ENCODE data around the gene ST6GALNAC6. TPM values are rescaled to one million over a fixed set of nuclear protein-coding genes. Genes with fewer than 3 reads are reported as not detected.
"Not testable (repeated sequence)": the region's sequence is repeated elsewhere in the genome, so short reads cannot be mapped to it uniquely, and the experiment has no call there.

The ST6GALNAC6 gene
- total and polyA plus RNA-seq, 5 experiments from 2014 or later: 29.8 to 110 (median 42.8) TPM

DNA sequence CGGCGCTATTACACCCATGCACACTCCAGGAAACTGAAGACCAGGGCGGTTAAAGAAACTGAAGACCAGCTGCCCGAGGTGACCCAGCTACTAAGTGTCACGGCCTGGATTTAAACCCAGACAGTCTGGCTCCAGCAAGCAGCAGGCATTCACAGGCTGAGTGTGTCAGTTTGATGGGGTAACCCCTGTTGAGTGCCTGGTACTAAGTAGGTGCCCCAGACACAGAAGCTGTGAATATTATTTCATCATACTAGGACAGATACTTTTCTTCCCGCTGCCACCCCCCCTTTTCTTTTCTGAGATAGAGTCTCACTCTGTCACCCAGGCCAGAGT, 52.3 kb downstream of the ST6GALNAC6 start:
- H3K27ac Mint-ChIP-seq: peak overlapping the region in 1 of 10 donors; percentile 47
- H3K27me3 Mint-ChIP-seq: no peaks in the 10 kb centered on the region
- H3K4me3 Mint-ChIP-seq: no peak overlapping the region
- H3K36me3 Mint-ChIP-seq: peaks cover 11 to 21% (median 19%) of the 10 kb centered on the region in 3 donors
- peaks cover 2 to 8% (median 3%) of the 10 kb centered on the region in 4 donors for H3K4me1 Mint-ChIP-seq
- ATAC-seq (no peak), DNase-seq (no peak)
- POLR2A ChIA-PET: no interaction called here
- peaks cover 2 to 26% (median 14%) of the 10 kb centered on the region in 9 donors for H3K9me3 Mint-ChIP-seq

DNA sequence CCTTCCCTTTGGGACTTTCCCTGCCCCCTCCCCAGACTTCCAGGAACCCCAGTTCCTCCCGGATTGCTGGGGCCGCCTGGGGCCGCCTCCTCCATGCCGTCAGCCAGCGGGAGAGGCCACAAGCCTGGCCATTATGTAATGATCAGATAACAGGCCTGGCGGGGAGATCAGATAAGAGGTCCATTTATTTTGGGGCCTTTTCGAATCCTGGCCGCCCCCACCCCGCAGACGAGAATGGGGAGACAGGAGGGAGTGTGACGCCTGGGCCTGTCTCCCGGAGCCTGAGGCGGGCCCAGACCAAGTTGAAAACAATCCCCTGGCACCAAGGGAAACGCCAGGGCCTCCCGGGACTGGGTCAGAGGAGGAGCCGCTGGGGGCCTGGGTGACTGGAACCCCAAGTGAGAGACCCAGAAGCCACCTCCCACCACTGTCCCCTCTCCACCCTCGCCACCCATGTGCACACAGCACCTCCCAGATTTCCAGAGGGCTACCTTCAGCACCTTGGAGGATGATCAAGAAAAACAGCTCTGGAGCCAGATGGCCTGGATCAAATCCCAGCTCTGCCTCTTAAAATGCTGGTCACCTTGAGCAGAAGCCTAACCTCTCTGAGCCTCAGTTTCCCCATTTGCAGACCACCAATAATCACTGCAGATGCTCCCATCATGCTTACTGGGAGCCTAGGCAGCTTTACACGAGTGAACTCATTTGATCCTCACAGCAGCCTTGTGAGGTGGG, 52.8 kb downstream of the ST6GALNAC6 start:
- POLR2A ChIA-PET: no interaction called here
- H3K27ac Mint-ChIP-seq: peak overlapping the region in 1 of 10 donors; percentile 47
- ATAC-seq (no peak), DNase-seq (no peak)
- H3K9me3 Mint-ChIP-seq: peaks cover 2 to 26% (median 14%) of the 10 kb centered on the region in 9 donors
- H3K27me3 Mint-ChIP-seq: no peaks in the 10 kb centered on the region
- no peak overlapping the region for H3K4me3 Mint-ChIP-seq
- H3K4me1 Mint-ChIP-seq: peaks cover 0 to 3% (median under 1%) of the 10 kb centered on the region in 4 donors
- H3K36me3 Mint-ChIP-seq: peaks cover 11 to 23% (median 21%) of the 10 kb centered on the region in 3 donors

DNA sequence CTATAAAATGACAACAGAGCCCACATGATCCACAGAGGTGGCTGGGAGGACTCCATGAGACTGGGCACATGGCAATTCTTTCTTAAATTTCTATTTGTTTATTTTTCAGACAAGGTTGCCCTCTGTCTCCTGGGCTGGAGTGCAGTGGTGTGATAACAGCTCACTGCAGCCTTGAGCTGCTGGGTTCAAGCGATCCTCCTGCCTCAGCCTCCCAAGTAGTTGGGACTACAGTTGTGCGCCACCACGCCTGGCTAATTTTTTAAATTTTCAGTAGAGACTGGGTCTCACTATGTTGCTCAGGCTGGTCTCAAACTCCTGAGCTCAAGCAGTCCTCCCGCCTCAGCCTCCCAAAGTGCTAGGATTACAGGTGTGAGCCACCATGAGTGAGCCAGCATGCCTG, 53.8 kb downstream of the ST6GALNAC6 start:
- H3K4me1 Mint-ChIP-seq, DNase-seq, ATAC-seq, H3K4me3 Mint-ChIP-seq, H3K27ac Mint-ChIP-seq, H3K27me3 Mint-ChIP-seq: not testable (repeated sequence)
- Mint-ChIP-seq H3K36me3 (peaks cover 11 to 28% (median 20%) of the 10 kb centered on the region in 3 donors), H3K9me3 (peaks cover 2 to 24% (median 13%) of the 10 kb centered on the region in 9 donors)
- POLR2A ChIA-PET: interaction anchor here (1.5 kb wide), 1 partner anchor 13 kb away, joined by 3 read pairs; no protein-coding TSS in a partner anchor

DNA sequence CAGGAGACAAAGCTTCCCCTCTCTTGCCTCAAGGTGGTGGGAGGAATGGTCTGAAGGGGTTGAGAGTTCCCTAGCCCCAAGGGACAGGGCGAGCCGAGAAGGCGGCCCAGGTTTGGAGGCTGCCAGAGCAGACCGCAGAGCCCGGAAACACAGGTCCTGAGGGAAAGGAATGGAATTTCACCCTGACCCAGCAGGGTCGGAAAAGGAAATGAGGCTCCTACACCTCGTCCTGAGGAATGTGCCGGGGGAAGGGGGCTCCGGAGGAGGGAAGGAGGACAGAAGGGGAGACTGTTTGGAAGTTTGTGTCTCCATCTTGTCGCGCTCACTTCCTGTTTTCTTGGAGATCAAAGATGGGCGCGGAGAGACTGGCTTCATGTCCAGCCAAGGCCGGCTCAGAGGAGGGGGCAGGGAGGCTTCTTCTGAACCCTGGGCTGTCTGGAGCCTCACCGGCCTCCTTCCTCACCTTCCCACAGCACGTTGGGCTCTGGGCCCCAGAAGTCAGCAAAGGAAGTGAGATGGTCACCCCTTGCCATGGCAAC, 54.5 kb downstream of the ST6GALNAC6 start:
- Mint-ChIP-seq H3K36me3 (peaks cover 11 to 24% (median 16%) of the 10 kb centered on the region in 3 donors), H3K4me1 (peaks cover 0 to 3% (median under 1%) of the 10 kb centered on the region in 4 donors), H3K4me3 (no peak overlapping the region), H3K9me3 (peaks cover 0 to 18% (median 12%) of the 10 kb centered on the region in 9 donors), H3K27ac (no peak overlapping the region), H3K27me3 (no peaks in the 10 kb centered on the region)
- DNase-seq (no peak), ATAC-seq (no peak)
- POLR2A ChIA-PET: interaction anchor here (0.5 to 1.5 kb wide), 2 partner anchors 14 to 25 kb away, joined by 3 to 5 read pairs; no protein-coding TSS in a partner anchor

DNA sequence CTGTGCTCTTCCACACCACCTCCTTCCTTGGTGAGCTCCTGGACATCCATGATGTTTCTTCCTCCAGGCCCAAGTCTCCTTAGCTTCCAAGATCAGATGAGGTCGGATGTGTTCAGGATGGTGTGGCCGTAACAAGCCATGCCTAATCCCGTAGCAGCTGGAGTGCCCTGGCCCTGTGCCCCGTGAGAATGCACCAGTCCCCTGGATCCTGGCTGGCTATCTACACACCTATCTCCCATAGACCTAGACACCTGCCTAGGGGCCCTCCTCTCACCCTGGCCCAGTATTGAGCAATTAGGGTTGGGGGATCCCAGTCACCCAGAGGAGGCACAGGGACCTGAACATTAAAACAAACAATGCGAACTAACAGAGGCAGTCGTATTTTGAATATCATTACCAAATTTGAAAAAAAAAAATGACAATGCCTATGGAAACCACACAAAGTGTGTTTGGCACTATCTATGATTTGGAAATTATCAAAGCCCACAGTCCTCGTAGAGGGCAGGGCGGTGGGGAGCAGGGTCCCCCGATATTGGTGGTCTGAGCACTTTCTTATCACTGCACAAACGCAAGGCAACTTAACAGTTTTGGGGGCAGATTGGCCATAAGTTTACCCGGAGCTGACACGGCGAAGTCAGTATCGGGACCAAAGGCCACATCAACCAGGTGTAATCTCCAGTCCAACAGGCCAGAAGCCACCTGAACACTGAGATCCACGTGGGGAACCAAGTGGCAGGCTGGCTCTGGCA, 58.1 kb downstream of the ST6GALNAC6 start:
- Mint-ChIP-seq H3K27me3 (no peaks in the 10 kb centered on the region), H3K4me3 (no peak overlapping the region), H3K27ac (peak overlapping the region in 2 of 10 donors; percentile 6 to 53), H3K36me3 (peaks cover 0 to 14% (median 0%) of the 10 kb centered on the region in 3 donors), H3K9me3 (no peaks in the 10 kb centered on the region), H3K4me1 (peaks cover 0 to 4% (median 2%) of the 10 kb centered on the region in 4 donors)
- DNase-seq: no peak
- ATAC-seq: no peak
- POLR2A ChIA-PET: no interaction called here

DNA sequence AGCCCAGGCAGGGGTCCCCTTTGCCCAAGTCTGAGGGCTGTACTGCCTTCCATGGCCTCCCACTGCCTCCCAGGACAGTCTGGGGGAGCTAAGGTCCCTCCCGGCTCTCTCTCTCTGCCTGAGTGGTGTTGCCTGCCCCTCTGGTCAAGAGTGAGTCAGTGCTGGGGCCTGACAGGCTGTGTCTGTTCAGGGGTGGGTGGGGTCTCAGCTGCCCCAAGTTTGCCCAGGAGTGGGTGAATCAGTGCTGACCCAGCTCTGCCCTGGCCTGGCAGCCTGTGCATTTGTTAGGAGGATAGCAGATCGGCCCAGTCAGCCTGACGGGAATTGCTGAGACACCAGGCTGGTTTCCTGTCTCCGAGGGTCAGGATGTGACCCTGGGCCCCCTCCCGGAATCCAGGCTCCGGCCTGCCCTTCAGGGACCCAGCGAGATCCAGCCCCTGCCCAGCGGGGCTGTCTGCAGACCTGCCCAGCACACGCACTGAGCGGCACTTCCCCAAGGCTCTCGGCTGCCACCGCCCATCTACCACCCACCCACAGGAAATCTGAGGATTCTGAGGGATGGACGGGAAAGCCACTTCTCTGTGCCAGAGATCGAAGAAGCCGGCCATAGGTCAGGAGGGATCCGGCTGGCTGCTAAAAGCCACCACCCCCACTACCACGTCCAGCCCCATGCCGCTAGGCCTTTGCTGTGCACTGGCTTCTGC, 60.9 kb downstream of the ST6GALNAC6 start:
- Mint-ChIP-seq H3K27me3 (no peaks in the 10 kb centered on the region), H3K27ac (peak overlapping the region in 1 of 10 donors; percentile 63), H3K4me3 (no peak overlapping the region), H3K9me3 (no peaks in the 10 kb centered on the region), H3K4me1 (peaks cover 0 to 11% (median 4%) of the 10 kb centered on the region in 4 donors), H3K36me3 (peaks cover 0 to 14% (median 0%) of the 10 kb centered on the region in 3 donors)
- POLR2A ChIA-PET: no interaction called here
- ATAC-seq (no peak), DNase-seq (no peak)

DNA sequence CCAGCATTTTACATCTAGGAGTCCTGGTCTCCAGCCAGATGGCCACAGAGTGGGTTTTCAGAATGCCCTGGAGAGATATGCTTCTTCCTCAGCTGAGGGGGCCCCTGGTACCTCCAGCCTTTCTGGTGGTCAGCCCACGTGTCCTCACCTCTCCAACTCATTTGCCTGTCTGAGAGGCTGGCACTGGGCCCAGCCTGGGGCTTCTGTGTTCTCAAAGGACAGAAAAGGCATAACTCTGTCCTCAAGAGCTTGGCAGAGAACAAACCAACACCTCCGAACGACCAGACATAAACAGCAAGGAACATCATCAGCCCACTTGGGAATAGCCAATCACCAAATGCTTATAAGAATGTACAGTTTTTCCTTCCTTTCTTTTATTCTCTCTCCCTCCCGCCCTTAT, 62.1 kb downstream of the ST6GALNAC6 start:
- DNase-seq (no peak), ATAC-seq (no peak)
- POLR2A ChIA-PET: interaction anchor here (0.8 kb wide), 1 partner anchor 14 kb away, joined by 3 read pairs; no protein-coding TSS in a partner anchor
- Mint-ChIP-seq H3K4me3 (no peak overlapping the region), H3K36me3 (peaks cover 0 to 10% (median 0%) of the 10 kb centered on the region in 3 donors), H3K27ac (peak overlapping the region in 1 of 10 donors; percentile 63), H3K9me3 (no peaks in the 10 kb centered on the region), H3K4me1 (peaks cover 3 to 15% (median 9%) of the 10 kb centered on the region in 4 donors), H3K27me3 (no peaks in the 10 kb centered on the region)

DNA sequence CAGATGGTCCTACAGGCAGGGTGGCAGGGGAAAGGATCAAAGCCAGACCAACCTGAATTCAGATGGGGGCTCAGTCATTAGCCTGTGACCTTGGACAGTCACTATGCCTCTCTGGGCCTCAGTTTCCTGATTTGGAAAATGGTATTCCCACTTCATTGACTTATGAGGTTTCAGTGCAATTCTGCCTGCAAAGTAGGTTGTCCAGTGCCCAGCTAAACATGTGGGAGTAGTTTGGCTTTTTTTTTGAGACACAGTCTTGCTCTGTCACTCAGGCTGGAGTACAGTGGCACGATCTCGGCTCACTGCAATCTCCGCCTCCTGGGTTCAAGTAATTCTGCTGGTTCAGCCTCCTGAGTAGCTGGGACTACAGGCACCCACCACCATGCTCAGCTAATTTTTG, 62.8 kb downstream of the ST6GALNAC6 start:
- H3K9me3 Mint-ChIP-seq, H3K4me3 Mint-ChIP-seq, DNase-seq, H3K36me3 Mint-ChIP-seq, POLR2A ChIA-PET, H3K27ac Mint-ChIP-seq, ATAC-seq, H3K27me3 Mint-ChIP-seq: not testable (repeated sequence)
- peaks cover 5 to 18% (median 12%) of the 10 kb centered on the region in 4 donors for H3K4me1 Mint-ChIP-seq

DNA sequence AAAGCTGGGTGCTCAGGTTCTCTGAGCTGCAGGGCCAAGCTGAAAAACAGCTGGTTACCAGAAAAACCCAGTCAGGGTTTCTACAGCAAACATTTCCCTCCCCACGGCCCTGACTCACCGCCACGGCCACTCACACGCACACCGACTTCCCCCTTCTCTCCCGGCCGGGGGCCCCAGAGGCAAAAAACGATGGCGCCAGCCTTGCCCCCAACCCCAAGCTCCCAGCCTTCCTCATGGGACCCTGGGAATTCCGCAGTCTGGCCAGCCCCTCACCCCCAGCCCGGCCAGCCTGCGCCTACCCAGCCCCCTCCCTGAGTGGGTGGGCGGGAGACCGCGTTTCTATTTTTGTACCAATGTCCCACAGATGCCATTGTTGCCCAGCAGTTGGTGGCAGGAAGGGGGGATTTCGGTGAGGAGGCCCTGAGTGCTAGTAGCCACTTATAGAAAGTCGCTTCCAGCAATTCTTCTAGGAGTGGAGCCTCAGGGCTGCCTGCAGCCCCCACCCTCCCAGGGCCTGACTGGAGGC, 63.3 kb downstream of the ST6GALNAC6 start:
- DNase-seq (no peak), ATAC-seq (no peak)
- Mint-ChIP-seq H3K4me3 (no peak overlapping the region), H3K4me1 (peaks cover 5 to 18% (median 12%) of the 10 kb centered on the region in 4 donors), H3K27ac (peak overlapping the region in 2 of 10 donors; percentile 25 to 59), H3K36me3 (peaks cover 0 to 5% (median 0%) of the 10 kb centered on the region in 3 donors), H3K27me3 (no peaks in the 10 kb centered on the region), H3K9me3 (no peaks in the 10 kb centered on the region)
- POLR2A ChIA-PET: no interaction called here

Small RNAs within 50 kb of the gene (microRNA-seq; reads per million reads assigned to microRNA genes)
- not detected for gene MIR4672 (ENCODE audit: borderline microRNAs expressed)

Other genes starting within 250 kb of the ST6GALNAC6 start
- gene CFAP157, start 192.6 kb downstream of the ST6GALNAC6 start, total RNA-seq: under 1 TPM; 0.58 to 0.99 TPM
- under 1 TPM; 0.18 to 0.32 (median 0.23) TPM for gene CFAP157, start 192.6 kb downstream of the ST6GALNAC6 start, polyA plus RNA-seq
- gene PTRH1, start 183.9 kb downstream of the ST6GALNAC6 start, total RNA-seq: 1 to 10 TPM; 8.8 to 8.9 TPM
- gene PTRH1, start 183.9 kb downstream of the ST6GALNAC6 start, polyA plus RNA-seq: 10 to 100 TPM; 26.2 to 37.7 (median 30.9) TPM
- gene TTC16, start 183.5 kb downstream of the ST6GALNAC6 start, total RNA-seq: 1 to 10 TPM; 7.2 to 8.2 TPM
- 1 to 10 TPM; 1.8 to 4.4 (median 3.0) TPM for gene TTC16, start 183.5 kb downstream of the ST6GALNAC6 start, polyA plus RNA-seq
- 10 to 100 TPM in 1 of 2 experiments, 1 to 10 TPM in 1; 9.8 to 13.9 TPM for gene TOR2A, start 164.3 kb downstream of the ST6GALNAC6 start, total RNA-seq
- 10 to 100 TPM; 18.1 to 24.7 (median 23.5) TPM for gene TOR2A, start 164.3 kb downstream of the ST6GALNAC6 start, polyA plus RNA-seq
- gene SH2D3C, start 120.9 kb downstream of the ST6GALNAC6 start, total RNA-seq: 10 to 100 TPM; 42.8 to 45.1 TPM
- 10 to 100 TPM; 13.8 to 50.8 (median 23.5) TPM for gene SH2D3C, start 120.9 kb downstream of the ST6GALNAC6 start, polyA plus RNA-seq
- gene CDK9, start 113.6 kb downstream of the ST6GALNAC6 start, total RNA-seq: 100 to 1,000 TPM; 142 to 147 TPM
- 10 to 100 TPM; 28.3 to 62.9 (median 38.9) TPM for gene CDK9, start 113.6 kb downstream of the ST6GALNAC6 start, polyA plus RNA-seq
- gene FPGS, start 96.7 kb downstream of the ST6GALNAC6 start, total RNA-seq: 100 to 1,000 TPM; 155 to 158 TPM
- 10 to 100 TPM; 51.7 to 54.8 (median 53.4) TPM for gene FPGS, start 96.7 kb downstream of the ST6GALNAC6 start, polyA plus RNA-seq
- gene ENG, start 44.9 kb downstream of the ST6GALNAC6 start, total RNA-seq: 10 to 100 TPM in 1 of 2 experiments, 1 to 10 TPM in 1; 9.4 to 10.2 TPM
- 1 to 10 TPM; 2.1 to 5.4 (median 4.4) TPM for gene ENG, start 44.9 kb downstream of the ST6GALNAC6 start, polyA plus RNA-seq
- 10 to 100 TPM; 52.2 to 57.1 TPM for gene AK1, start 21.9 kb downstream of the ST6GALNAC6 start, total RNA-seq
- under 1 TPM in 2 of 3 donors, not detected in 1; 0.07 to 0.22 TPM for gene AK1, start 21.9 kb downstream of the ST6GALNAC6 start, polyA plus RNA-seq
- 10 to 100 TPM; 47.0 to 47.5 TPM for gene ST6GALNAC4, start 17.4 kb upstream of the ST6GALNAC6 start, total RNA-seq
- 10 to 100 TPM; 19.8 to 34.4 (median 22.1) TPM for gene ST6GALNAC4, start 17.4 kb upstream of the ST6GALNAC6 start, polyA plus RNA-seq
- gene PIP5KL1, start 31.2 kb upstream of the ST6GALNAC6 start, total RNA-seq: 1 to 10 TPM; 1.8 to 2.0 TPM
- gene PIP5KL1, start 31.2 kb upstream of the ST6GALNAC6 start, polyA plus RNA-seq: under 1 TPM in 2 of 3 donors, not detected in 1; 0.28 to 0.46 TPM
- 10 to 100 TPM; 71.1 to 74.6 TPM for gene DPM2, start 38.3 kb upstream of the ST6GALNAC6 start, total RNA-seq
- gene DPM2, start 38.3 kb upstream of the ST6GALNAC6 start, polyA plus RNA-seq: 10 to 100 TPM; 28.5 to 34.7 (median 34.2) TPM
- gene EEIG1, start 81.4 kb upstream of the ST6GALNAC6 start, total RNA-seq: 100 to 1,000 TPM; 564 to 631 TPM
- gene EEIG1, start 81.4 kb upstream of the ST6GALNAC6 start, polyA plus RNA-seq: 100 to 1,000 TPM; 134 to 318 (median 149) TPM
- gene NAIF1, start 167.7 kb upstream of the ST6GALNAC6 start, total RNA-seq: 10 to 100 TPM; 14.3 to 18.3 TPM
- 10 to 100 TPM; 10.1 to 13.3 (median 11.3) TPM for gene NAIF1, start 167.7 kb upstream of the ST6GALNAC6 start, polyA plus RNA-seq
- 10 to 100 TPM; 18.6 to 18.9 TPM for gene SLC25A25, start 168.6 kb upstream of the ST6GALNAC6 start, total RNA-seq
- 10 to 100 TPM; 12.1 to 17.8 (median 13.8) TPM for gene SLC25A25, start 168.6 kb upstream of the ST6GALNAC6 start, polyA plus RNA-seq
- 10 to 100 TPM; 69.2 to 75.6 TPM for gene PTGES2, start 228.1 kb upstream of the ST6GALNAC6 start, total RNA-seq
- gene PTGES2, start 228.1 kb upstream of the ST6GALNAC6 start, polyA plus RNA-seq: 10 to 100 TPM; 28.9 to 49.8 (median 33.3) TPM
- not detected for gene LCN2, start 249.8 kb upstream of the ST6GALNAC6 start, total RNA-seq
- not detected for gene LCN2, start 249.8 kb upstream of the ST6GALNAC6 start, polyA plus RNA-seq